H1 (cell line): ENCODE measurements around the gene CPNE5. TPM values are rescaled to one million over a fixed set of nuclear protein-coding genes. Genes with fewer than 3 reads are reported as not detected.

Experiments used
- ATF3 ChIP-seq: IDR thresholded peaks from 2 replicates; pipeline ENCODE4 v1.6.1; 2011; ENCODE audit warnings: low read depth, mild to moderate bottlenecking, low read length; ENCODE audit not compliant: insufficient read depth
- CBX5 ChIP-seq: fragments of 300-800, 300-1000 bp; sonication (generic); IDR thresholded peaks from 2 replicates; pipeline ENCODE4 v1.7.1; 2016; ENCODE audit warnings: antibody characterized with exemption, low read length, low read depth
- CEBPB ChIP-seq: IDR thresholded peaks from 2 replicates; pipeline ENCODE4 v1.6.1; 2012; ENCODE audit warnings: low read depth, low read length
- EZH2 ChIP-seq: fragments of 200-600 bp; sonication (generic); IDR thresholded peaks from 2 replicates; pipeline ENCODE4 v1.7.1; 2012; ENCODE audit warnings: low read depth, mild to moderate bottlenecking, moderate library complexity, low read length, inconsistent platforms; ENCODE audit not compliant: severe bottlenecking
- GABPA ChIP-seq: IDR thresholded peaks from 2 replicates; pipeline ENCODE4 v1.6.1; 2011; ENCODE audit warnings: mild to moderate bottlenecking, low read length, moderate library complexity, borderline replicate concordance; ENCODE audit not compliant: insufficient read depth
- SIRT6 ChIP-seq: IDR thresholded peaks from one replicate; pipeline ENCODE4 v1.7.1; 2012; ENCODE audit warnings: low read length, inconsistent platforms
- polyA plus RNA-seq, 7 experiments: library from polyadenylated mRNA; depleted of rRNA in 3 of 7; stranded (reverse) in 5 of 7; unstranded in 2 of 7; fragments of >200 nt in 5 of 7; fragments of 200-250 nt in 2 of 7; gene quantifications; 1 replicate in 5 of 7; 2 replicates in 1 of 7; 4 replicates in 1 of 7; pipeline versions ENCODE4 v1.2.1 to v1.2.3, GENCODE V29; 2011 to 2013; ENCODE audit warnings: missing spikeins in 2 of 7, mixed read lengths in 2 of 7
- total RNA-seq: library from RNA; stranded (reverse); fragmentation: NEBNext Ultra II Directional; extraction: Animal tissue kit (Norgen Biotek cat#: 25700); gene quantifications from 2 replicates; pipeline ENCODE4 v1.2.1, GENCODE V29; 2021
- TF ChIP-seq, protein P1 (sequence below): IDR thresholded peaks from 2 replicates; pipeline ENCODE4 v1.6.1; 2012; ENCODE audit warnings: low read length, inconsistent platforms

The CPNE5 gene
- total and polyA plus RNA-seq, 2 of the 8 experiments (the other 6 are each of a cell fraction or from before 2014, with no cell fraction given), result 0.88 to 1.8 TPM

DNA sequence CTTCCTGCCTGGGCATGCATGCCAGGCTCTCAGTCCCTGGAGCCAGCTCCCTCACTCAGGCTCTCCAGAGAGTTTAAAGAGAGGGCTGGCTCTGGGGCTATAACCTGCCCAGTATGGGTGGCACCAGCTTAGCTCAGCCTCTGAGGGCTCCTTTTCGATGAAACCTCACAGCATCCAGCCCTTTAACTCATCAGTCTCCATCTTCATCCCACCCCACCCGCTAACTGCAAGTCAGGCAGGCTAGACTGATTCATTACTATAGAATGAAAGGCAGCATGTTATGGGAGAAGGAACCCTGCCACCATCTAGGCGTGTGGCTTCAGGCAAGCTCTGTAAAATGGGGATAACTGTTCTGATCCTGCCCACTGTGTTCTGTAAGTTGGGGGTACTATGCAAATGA, 88.2 kb downstream of the CPNE5 start (continued):
- TF ChIP-seq CEBPB (no peak), ATF3 (no peak), EZH2 (no peak), SIRT6 (no peak), GABPA (no peak), CBX5 (no peak)
- TF ChIP-seq, protein P1, sequence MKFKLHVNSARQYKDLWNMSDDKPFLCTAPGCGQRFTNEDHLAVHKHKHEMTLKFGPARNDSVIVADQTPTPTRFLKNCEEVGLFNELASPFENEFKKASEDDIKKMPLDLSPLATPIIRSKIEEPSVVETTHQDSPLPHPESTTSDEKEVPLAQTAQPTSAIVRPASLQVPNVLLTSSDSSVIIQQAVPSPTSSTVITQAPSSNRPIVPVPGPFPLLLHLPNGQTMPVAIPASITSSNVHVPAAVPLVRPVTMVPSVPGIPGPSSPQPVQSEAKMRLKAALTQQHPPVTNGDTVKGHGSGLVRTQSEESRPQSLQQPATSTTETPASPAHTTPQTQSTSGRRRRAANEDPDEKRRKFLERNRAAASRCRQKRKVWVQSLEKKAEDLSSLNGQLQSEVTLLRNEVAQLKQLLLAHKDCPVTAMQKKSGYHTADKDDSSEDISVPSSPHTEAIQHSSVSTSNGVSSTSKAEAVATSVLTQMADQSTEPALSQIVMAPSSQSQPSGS, result no peak
